OCI-LY1 (cell line): Measurements from ENCODE around the gene KCNE4.

ENCODE experiments used
- H2AFZ ChIP-seq: fragments of 200-600 bp; sonication (generic), shearing (Covaris generic); 2 replicates; pipeline ENCODE4 v1.6.0; 2014; ENCODE audit warnings: antibody characterized with exemption, mild to moderate bottlenecking, low read length
- H3F3A ChIP-seq: fragments of 200-600 bp; sonication (generic), shearing (Covaris generic); 2 replicates; pipeline ENCODE4 v1.6.0; 2014; ENCODE audit warnings: mild to moderate bottlenecking, antibody characterized with exemption, low read length, moderate library complexity; ENCODE audit not compliant: insufficient read depth
- H3K27ac ChIP-seq: fragments of 200-600 bp; sonication (generic); 2 replicates; pipeline ENCODE4 v1.5.1; 2014; ENCODE audit warnings: low read length, mixed run types, mild to moderate bottlenecking, low read depth; ENCODE audit not compliant: poor library complexity, severe bottlenecking
- H3K27me3 ChIP-seq: fragments of 200-600 bp; sonication (generic); 2 replicates; pipeline ENCODE4 v1.6.0; 2014; ENCODE audit warnings: antibody characterized with exemption, mild to moderate bottlenecking, low read length, moderate library complexity; ENCODE audit not compliant: insufficient read depth
- H3K36me3 ChIP-seq: fragments of 200-600 bp; sonication (generic); 2 replicates; pipeline ENCODE4 v1.6.1; 2014; ENCODE audit warnings: mild to moderate bottlenecking, antibody characterized with exemption, low read length, moderate library complexity, mixed read lengths; ENCODE audit not compliant: insufficient read depth
- H3K4me1 ChIP-seq: fragments of 200-600 bp; sonication (generic); 2 replicates; pipeline ENCODE4 v1.5.1; 2014; ENCODE audit warnings: mild to moderate bottlenecking, low read length, moderate library complexity; ENCODE audit not compliant: insufficient read depth, severe bottlenecking
- H3K4me2 ChIP-seq: fragments of 200-600 bp; sonication (generic), shearing (Covaris generic); 2 replicates; pipeline ENCODE4 v1.6.1; 2014; ENCODE audit warnings: low read length
- H3K4me3 ChIP-seq: fragments of 200-600 bp; sonication (generic); 2 replicates; pipeline ENCODE4 v1.5.1; 2014; ENCODE audit warnings: low read length, low read depth, mild to moderate bottlenecking, mixed read lengths; ENCODE audit not compliant: poor library complexity, severe bottlenecking
- H3K79me2 ChIP-seq: fragments of 200-600 bp; shearing (Covaris generic); 2 replicates; pipeline ENCODE4 v1.6.1; 2016; ENCODE audit warnings: mixed run types, low read length, mixed read lengths; ENCODE audit not compliant: insufficient read depth
- H3K9ac ChIP-seq: fragments of 200-600 bp; sonication (generic), shearing (Covaris generic); 2 replicates; pipeline ENCODE4 v1.6.1; 2014; ENCODE audit warnings: mild to moderate bottlenecking, low read length, mixed read lengths
- H3K9me2 ChIP-seq: fragments of 200-600 bp; sonication (generic), shearing (Covaris generic); 2 replicates; pipeline ENCODE4 v1.6.1; 2014; ENCODE audit warnings: low read depth, mild to moderate bottlenecking, low read length, mixed read lengths
- H3K9me3 ChIP-seq: fragments of 200-600 bp; shearing (Covaris generic); 2 replicates; pipeline ENCODE4 v1.6.1; 2014; ENCODE audit warnings: low read length, mixed read lengths
- H4K20me1 ChIP-seq: fragments of 200-600 bp; sonication (generic), shearing (Covaris generic); 2 replicates; pipeline ENCODE4 v1.6.0; 2016; ENCODE audit warnings: mild to moderate bottlenecking, low read length; ENCODE audit not compliant: insufficient read depth
- EZH2 ChIP-seq: fragments of 200-600 bp; sonication (generic), shearing (Covaris generic); IDR thresholded peaks from 2 replicates; pipeline ENCODE4 v1.8.0; 2017; ENCODE audit warnings: borderline replicate concordance, mixed run types, mild to moderate bottlenecking, antibody characterized with exemption, low read length, moderate library complexity, mixed read lengths
- TF ChIP-seq, protein P1 (sequence below): fragments of 200-600 bp; sonication (generic), shearing (Covaris generic); IDR thresholded peaks from 2 replicates; pipeline ENCODE4 v1.5.1; 2017; ENCODE audit warnings: mild to moderate bottlenecking, antibody characterized with exemption, low read length, moderate library complexity, mixed read lengths

Gene KCNE4

GRCh38 chr2:223055836-223056235, 3.8 kb downstream of the KCNE4 start:
- Histone ChIP-seq H3K4me2 (no peak overlapping the region), H3K4me3 (no peak overlapping the region), H3K36me3 (no peaks in the 10 kb centered on the region), H3K79me2 (no peaks in the 10 kb centered on the region), H3K4me1 (no peaks in the 10 kb centered on the region), H3K9me2 (no peaks in the 10 kb centered on the region), H3K9me3 (no peaks in the 10 kb centered on the region), H3F3A (no peaks in the 10 kb centered on the region), H3K27me3 (no peaks in the 10 kb centered on the region), H3K9ac (no peak overlapping the region), H4K20me1 (no peaks in the 10 kb centered on the region), H2AFZ (no peak overlapping the region), H3K27ac (no peak overlapping the region)
- no peak for TF ChIP-seq EZH2
- TF ChIP-seq, protein P1, sequence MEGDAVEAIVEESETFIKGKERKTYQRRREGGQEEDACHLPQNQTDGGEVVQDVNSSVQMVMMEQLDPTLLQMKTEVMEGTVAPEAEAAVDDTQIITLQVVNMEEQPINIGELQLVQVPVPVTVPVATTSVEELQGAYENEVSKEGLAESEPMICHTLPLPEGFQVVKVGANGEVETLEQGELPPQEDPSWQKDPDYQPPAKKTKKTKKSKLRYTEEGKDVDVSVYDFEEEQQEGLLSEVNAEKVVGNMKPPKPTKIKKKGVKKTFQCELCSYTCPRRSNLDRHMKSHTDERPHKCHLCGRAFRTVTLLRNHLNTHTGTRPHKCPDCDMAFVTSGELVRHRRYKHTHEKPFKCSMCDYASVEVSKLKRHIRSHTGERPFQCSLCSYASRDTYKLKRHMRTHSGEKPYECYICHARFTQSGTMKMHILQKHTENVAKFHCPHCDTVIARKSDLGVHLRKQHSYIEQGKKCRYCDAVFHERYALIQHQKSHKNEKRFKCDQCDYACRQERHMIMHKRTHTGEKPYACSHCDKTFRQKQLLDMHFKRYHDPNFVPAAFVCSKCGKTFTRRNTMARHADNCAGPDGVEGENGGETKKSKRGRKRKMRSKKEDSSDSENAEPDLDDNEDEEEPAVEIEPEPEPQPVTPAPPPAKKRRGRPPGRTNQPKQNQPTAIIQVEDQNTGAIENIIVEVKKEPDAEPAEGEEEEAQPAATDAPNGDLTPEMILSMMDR, result no peak

- no peaks in the 10 kb centered on the region for H3K79me2 ChIP-seq
- no peak overlapping the region for H2AFZ ChIP-seq
- no peaks in the 10 kb centered on the region for H3K9me2 ChIP-seq
- H3K4me1 ChIP-seq, result no peaks in the 10 kb centered on the region
- H3F3A ChIP-seq, result no peaks in the 10 kb centered on the region
- no peaks in the 10 kb centered on the region for H4K20me1 ChIP-seq
- no peaks in the 10 kb centered on the region for H3K36me3 ChIP-seq
- no peaks in the 10 kb centered on the region for H3K9me3 ChIP-seq
- no peak overlapping the region for H3K9ac ChIP-seq
- no peak overlapping the region for H3K4me3 ChIP-seq
- TF ChIP-seq EZH2, result no peak
- TF ChIP-seq, protein P1, result no peak
- H3K27ac ChIP-seq, result no peak overlapping the region
- no peak overlapping the region for H3K4me2 ChIP-seq
- no peaks in the 10 kb centered on the region for H3K27me3 ChIP-seq
These were observed 4.9 kb downstream of the KCNE4 start for GRCh38 chr2:223056701-223057418.

DNA sequence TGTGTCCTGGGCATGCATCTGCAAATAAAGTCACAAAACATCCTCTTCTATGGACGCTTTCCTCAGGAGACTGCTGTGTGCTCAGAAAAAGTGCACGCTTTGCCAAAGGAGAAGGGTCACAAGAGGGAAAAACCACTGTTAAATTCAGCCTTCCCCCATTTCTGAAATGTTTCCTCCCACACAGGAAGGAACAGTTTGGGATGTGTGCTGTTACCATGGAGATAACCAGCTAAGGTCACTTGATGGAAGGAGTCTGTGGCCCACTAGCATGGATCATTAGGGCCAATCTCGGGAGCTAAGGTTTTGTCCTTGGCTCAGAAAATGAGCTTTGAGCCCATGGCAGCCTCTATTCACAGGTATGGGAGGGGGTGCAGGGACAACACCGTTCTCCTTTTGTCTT, 5.6 kb downstream of the KCNE4 start:
- Histone ChIP-seq H3K27ac (no peak overlapping the region), H4K20me1 (no peaks in the 10 kb centered on the region), H3K4me2 (no peak overlapping the region), H3K9ac (no peak overlapping the region), H3K4me1 (no peaks in the 10 kb centered on the region), H3K27me3 (no peaks in the 10 kb centered on the region), H3K79me2 (no peaks in the 10 kb centered on the region), H3K9me2 (no peaks in the 10 kb centered on the region), H3F3A (no peaks in the 10 kb centered on the region), H3K36me3 (no peaks in the 10 kb centered on the region), H2AFZ (no peak overlapping the region), H3K4me3 (no peak overlapping the region), H3K9me3 (no peaks in the 10 kb centered on the region)
- TF ChIP-seq, protein P1, result no peak
- TF ChIP-seq EZH2, result no peak
